Measurements from ENCODE around the gene ZNF397. TPM values are rescaled to one million over a fixed set of nuclear protein-coding genes. Genes with fewer than 3 reads are reported as not detected.
A peak's percentile ranks its signal among the peaks of the same experiment; 100 is the strongest.

The ZNF397 gene
- total RNA-seq, 2 experiments from 2014 or later = 8.0 to 15.6 TPM

GRCh38 chr18:35291166-35291565, 50.3 kb downstream of the ZNF397 start:
- H3K4me1 ChIP-seq (ENCODE audit: insufficient read depth, low read length, poor library complexity, severe bottlenecking) = peaks cover 7% of the 10 kb centered on the region
- H3K9me2 ChIP-seq (ENCODE audit: insufficient read depth, low read length) = no peaks in the 10 kb centered on the region
- H3K36me3 ChIP-seq (ENCODE audit: insufficient read depth, low read length) = peaks cover 3% of the 10 kb centered on the region; the same call in 1 of the 2 replicates
- H4K20me1 ChIP-seq (ENCODE audit: insufficient read depth, low read length) = no peaks in the 10 kb centered on the region
- H3K79me2 ChIP-seq (ENCODE audit: insufficient read depth, low read depth, low read length) = 0 out of 2 replicates have a peak, but pooled peaks cover 6% of the 10 kb centered on the region
- TF ChIP-seq CTCF (conservative IDR thresholded peaks at IDR 0.05; ENCODE audit: low read length) (no peak), EZH2phosphoT487 (IDR thresholded peaks at IDR 0.05; ENCODE audit: borderline replicate concordance, low read depth, low read length) (no peak)
- no peaks in the 10 kb centered on the region for H3K9me3 ChIP-seq (ENCODE audit: low read length)
- H3K27ac ChIP-seq (ENCODE audit: low read depth, low read length, poor library complexity, severe bottlenecking) = no peak overlapping the region
- POLR2A ChIA-PET = no interaction called here
- DNase-seq (ENCODE audit: low spot score) = no peak
- H2AFZ ChIP-seq (ENCODE audit: low read length) = no peak overlapping the region
- H3K4me2 ChIP-seq (ENCODE audit: low read length) = peak overlapping the region; percentile 77
- no TSS peak for BruUV-seq (replicated peaks)
- CTCF ChIA-PET (ENCODE audit: unreplicated experiment) = no interaction called here
- intact Hi-C loops (cut with micrococcal nuclease; ENCODE audit: unreplicated experiment) = loop anchor here (2.0 to 5.0 kb wide), 3 partner anchors 44 to 54 kb away; partner anchors contain the start of genes ZNF24 and ZNF397
- peak overlapping the region; percentile 86 for H3K4me3 ChIP-seq (ENCODE audit: low read depth, low read length, poor library complexity, severe bottlenecking)

- Histone ChIP-seq H3K4me2 (ENCODE audit: low read length) (no peak overlapping the region), H3K79me2 (ENCODE audit: insufficient read depth, low read depth, low read length) (0 out of 2 replicates have a peak, but pooled peaks cover 2% of the 10 kb centered on the region), H3K9me3 (ENCODE audit: low read length) (no peaks in the 10 kb centered on the region), H3K9me2 (ENCODE audit: insufficient read depth, low read length) (no peaks in the 10 kb centered on the region), H3K36me3 (ENCODE audit: insufficient read depth, low read length) (peaks cover 8% of the 10 kb centered on the region; the same call in 1 of the 2 replicates), H4K20me1 (ENCODE audit: insufficient read depth, low read length) (no peaks in the 10 kb centered on the region), H3K4me3 (ENCODE audit: low read depth, low read length, poor library complexity, severe bottlenecking) (no peak overlapping the region), H3K4me1 (ENCODE audit: insufficient read depth, low read length, poor library complexity, severe bottlenecking) (peaks cover 4% of the 10 kb centered on the region), H2AFZ (ENCODE audit: low read length) (no peak overlapping the region), H3K27ac (ENCODE audit: low read depth, low read length, poor library complexity, severe bottlenecking) (no peak overlapping the region)
- ChIA-PET POLR2A (no interaction called here), CTCF (ENCODE audit: unreplicated experiment) (no interaction called here)
- intact Hi-C loops (cut with micrococcal nuclease; ENCODE audit: unreplicated experiment) = no loop called here
- DNase-seq (ENCODE audit: low spot score) = no peak
- no TSS peak for BruUV-seq (replicated peaks)
- TF ChIP-seq EZH2phosphoT487 (IDR thresholded peaks at IDR 0.05; ENCODE audit: borderline replicate concordance, low read depth, low read length) (no peak), CTCF (conservative IDR thresholded peaks at IDR 0.05; ENCODE audit: low read length) (no peak)
These were observed 55.2 kb downstream of the ZNF397 start for GRCh38 chr18:35296060-35296459.

GRCh38 chr18:35303610-35304009, 62.8 kb downstream of the ZNF397 start:
- peaks cover 34% of the 10 kb centered on the region for H3K36me3 ChIP-seq (ENCODE audit: insufficient read depth, low read length)
- H2AFZ ChIP-seq (ENCODE audit: low read length) = no peak overlapping the region
- no peaks in the 10 kb centered on the region for H4K20me1 ChIP-seq (ENCODE audit: insufficient read depth, low read length)
- 0 out of 2 replicates have a peak, but pooled peaks cover 6% of the 10 kb centered on the region for H3K9me3 ChIP-seq (ENCODE audit: low read length)
- no peak overlapping the region for H3K4me3 ChIP-seq (ENCODE audit: low read depth, low read length, poor library complexity, severe bottlenecking)
- no peak for DNase-seq (ENCODE audit: low spot score)
- no peak overlapping the region for H3K27ac ChIP-seq (ENCODE audit: low read depth, low read length, poor library complexity, severe bottlenecking)
- BruUV-seq (replicated peaks) = no TSS peak
- H3K9me2 ChIP-seq (ENCODE audit: insufficient read depth, low read length) = no peaks in the 10 kb centered on the region
- intact Hi-C loops (cut with micrococcal nuclease; ENCODE audit: unreplicated experiment) = no loop called here
- ChIA-PET CTCF (ENCODE audit: unreplicated experiment) (no interaction called here), POLR2A (no interaction called here)
- H3K79me2 ChIP-seq (ENCODE audit: insufficient read depth, low read depth, low read length) = no peaks in the 10 kb centered on the region
- H3K4me1 ChIP-seq (ENCODE audit: insufficient read depth, low read length, poor library complexity, severe bottlenecking) = no peaks in the 10 kb centered on the region
- H3K4me2 ChIP-seq (ENCODE audit: low read length) = no peak overlapping the region
- no peak for TF ChIP-seq CTCF (conservative IDR thresholded peaks at IDR 0.05; ENCODE audit: low read length)
- no peak for TF ChIP-seq EZH2phosphoT487 (IDR thresholded peaks at IDR 0.05; ENCODE audit: borderline replicate concordance, low read depth, low read length)

Measured in OCI-LY7 (cell line).